ENCODE results near the gene MUTYH. TPM values are rescaled to one million over a fixed set of nuclear protein-coding genes. Genes with fewer than 3 reads are reported as not detected.
"Not testable (repeated sequence)": the region's sequence is repeated elsewhere in the genome, so short reads cannot be mapped to it uniquely, and the experiment has no call there.

Gene MUTYH
- 11.4 and 14.3 TPM in 2 replicates for total RNA-seq (2014; rRNA removed; shearing (Covaris generic))

DNA sequence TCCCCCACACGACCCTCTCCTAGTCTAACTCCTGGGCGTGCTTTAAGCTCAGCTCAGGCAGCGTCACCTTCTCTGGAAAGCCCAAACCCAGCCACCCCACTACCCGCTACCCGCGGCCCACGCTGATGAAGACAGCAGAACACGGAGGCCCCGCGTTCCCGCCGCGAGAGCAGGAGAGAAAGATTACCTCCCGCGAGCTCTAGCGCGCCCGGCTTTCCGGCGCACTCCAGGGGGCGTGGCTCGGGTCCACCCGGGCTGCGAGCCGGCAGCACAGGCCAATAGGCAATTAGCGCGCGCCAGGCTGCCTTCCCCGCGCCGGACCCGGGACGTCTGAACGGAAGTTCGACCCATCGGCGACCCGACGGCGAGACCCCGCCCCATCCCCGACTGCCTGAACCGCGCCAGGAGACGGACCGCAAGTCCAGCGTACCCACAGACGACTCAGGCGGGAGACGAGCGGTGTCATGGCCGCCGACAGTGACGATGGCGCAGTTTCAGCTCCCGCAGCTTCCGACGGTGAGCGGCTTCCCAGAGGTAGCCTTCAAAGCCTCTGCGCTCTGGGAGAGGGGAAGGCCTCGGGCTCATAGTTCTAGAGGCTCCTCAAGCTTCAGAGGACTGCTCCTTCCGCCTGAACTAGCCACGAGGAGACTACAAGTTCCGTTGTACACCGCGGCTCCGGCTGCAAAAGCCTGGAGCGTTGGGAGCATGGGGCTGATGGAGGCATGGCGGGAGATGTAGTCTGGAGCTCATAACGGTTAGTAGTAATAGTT is at the start of gene MUTYH, which contains the start of gene TOE1:
MUTYH (minus strand) TSS at position 652 of the 770 bp plus-strand sequence. CDS start 5,935 bp downstream, outside the sequence.
TOE1 (plus strand) TSS at position 382 of the 770 bp plus-strand sequence; CDS start at position 465, 83 bp downstream.
- peak; percentile 94 for DNase-seq (ENCODE audit: low read depth)

GRCh38 chr1:45386219-45386618 is 46.0 kb upstream of the MUTYH start:
- DNase-seq (ENCODE audit: low read depth) = no peak

- no peak for DNase-seq (ENCODE audit: low read depth)
Observed at GRCh38 chr1:45385302-45385701, 45.1 kb upstream of the MUTYH start.

GRCh38 chr1:45384213-45384612 is 44.0 kb upstream of the MUTYH start:
- DNase-seq (ENCODE audit: low read depth) = not testable (repeated sequence)

GRCh38 chr1:45383191-45383590 is 43.0 kb upstream of the MUTYH start:
- no peak for DNase-seq (ENCODE audit: low read depth)

GRCh38 chr1:45381243-45381642 is 41.0 kb upstream of the MUTYH start:
- no peak for DNase-seq (ENCODE audit: low read depth)

DNA sequence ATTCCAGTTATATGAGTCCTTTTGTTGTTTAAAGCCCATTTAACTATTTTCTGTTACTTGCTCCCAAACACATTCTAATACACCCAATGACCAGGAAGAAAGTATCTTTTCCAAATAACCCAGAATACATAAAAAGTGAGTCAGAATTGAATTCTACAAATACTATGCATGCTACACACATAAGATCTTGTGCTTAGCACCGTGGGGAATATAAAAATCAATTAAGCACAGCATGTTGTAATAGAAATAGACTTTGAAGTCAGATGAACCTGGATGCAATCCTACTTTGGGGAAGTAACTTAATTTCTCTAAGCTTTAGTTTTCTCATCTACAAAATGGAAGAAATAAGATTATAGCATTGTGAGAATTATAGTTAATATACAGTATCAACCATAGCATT is 40.5 kb upstream of the MUTYH start:
- no peak for DNase-seq (ENCODE audit: low read depth)

GRCh38 chr1:45380125-45380524 is 39.9 kb upstream of the MUTYH start:
- no peak for DNase-seq (ENCODE audit: low read depth)

GRCh38 chr1:45379524-45379923 is 39.3 kb upstream of the MUTYH start:
- DNase-seq (ENCODE audit: low read depth) = no peak

DNA sequence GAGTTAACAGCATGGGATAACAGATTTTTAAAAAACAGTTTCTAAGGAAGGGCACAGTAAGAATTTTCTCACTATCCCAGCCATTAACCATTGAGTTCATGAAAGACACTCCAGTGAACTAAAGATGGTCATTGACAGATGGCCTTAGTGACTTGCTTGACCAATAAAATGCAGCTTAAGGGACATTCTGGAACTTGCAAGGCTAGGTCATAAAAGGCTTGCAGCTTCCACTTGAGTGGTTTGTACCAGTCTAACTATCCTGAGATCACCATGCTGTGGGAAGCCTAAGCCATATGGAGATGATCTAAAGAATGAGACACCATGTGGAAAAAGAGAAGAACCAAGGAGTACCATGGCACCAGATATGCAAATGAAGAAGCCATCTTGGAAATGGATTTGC is 37.9 kb upstream of the MUTYH start:
- no peak for DNase-seq (ENCODE audit: low read depth)

DNA sequence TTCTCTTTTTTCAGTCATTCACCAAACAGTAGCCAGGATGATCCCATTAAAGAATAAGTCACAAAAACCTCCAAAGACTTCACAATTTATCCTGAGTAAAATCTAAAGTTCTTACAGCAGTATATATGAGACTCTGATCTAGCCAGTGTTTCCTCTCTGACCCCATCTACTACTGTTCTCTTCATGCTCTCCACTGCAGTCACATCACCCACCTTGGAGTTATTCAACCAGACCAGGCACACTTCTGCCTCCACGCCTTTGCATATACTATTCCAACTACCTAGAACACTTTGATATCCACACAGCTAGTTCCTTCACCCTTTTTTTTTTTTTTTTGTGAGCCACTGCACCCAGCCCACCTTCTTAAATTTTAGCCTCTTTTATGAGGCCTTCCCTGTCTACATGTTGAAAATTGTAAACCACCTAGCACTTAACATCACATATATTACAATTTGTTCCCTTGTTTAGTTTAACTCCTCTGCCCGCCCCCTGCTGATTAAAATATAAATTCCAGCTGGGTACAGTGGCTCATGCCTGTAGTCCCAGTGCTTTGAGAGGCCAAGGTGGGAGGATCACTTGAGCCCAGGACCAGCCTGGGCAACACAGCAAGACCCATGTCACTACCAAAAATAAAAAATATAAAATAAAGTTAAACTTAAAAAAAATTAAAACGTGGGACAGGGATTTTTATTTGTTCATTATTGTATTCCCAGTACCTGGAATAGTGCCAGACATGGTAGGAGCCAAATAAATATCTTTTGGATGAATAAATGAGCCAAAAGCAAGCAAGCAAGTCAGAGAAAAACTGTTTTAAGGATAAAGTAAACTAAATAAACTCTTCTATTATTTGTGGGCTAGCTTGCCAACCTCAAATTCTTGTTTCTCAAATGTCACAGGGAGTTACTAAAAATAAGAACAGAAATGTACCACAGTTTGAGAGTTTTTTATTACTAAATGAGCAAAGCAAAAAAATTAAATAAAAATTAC is 35.2 kb upstream of the MUTYH start:
- DNase-seq (ENCODE audit: low read depth) = peak; percentile 12

- no peak for DNase-seq (ENCODE audit: low read depth)
Observed at GRCh38 chr1:45373573-45373972, 33.3 kb upstream of the MUTYH start.

DNA sequence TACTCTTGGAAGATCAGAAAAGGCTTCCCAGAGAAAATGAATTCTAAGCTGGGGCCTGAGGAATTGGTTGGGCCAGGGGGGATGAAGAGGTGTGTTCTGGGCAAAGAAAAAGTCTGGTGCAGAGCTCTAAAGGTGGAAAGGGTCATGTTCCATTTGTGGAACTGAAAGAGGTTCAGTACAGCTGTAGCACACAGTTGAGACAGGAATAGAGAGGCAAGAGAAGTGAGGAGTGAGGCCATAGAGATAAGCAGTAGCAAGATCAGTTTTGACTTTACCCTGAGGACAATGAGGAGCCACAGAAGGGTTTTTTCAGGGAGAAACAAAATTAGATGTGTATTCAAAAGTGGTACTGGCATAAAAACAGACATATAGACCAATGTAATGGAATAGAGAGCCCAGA is 30.3 kb upstream of the MUTYH start:
- DNase-seq (ENCODE audit: low read depth) = no peak

DNA sequence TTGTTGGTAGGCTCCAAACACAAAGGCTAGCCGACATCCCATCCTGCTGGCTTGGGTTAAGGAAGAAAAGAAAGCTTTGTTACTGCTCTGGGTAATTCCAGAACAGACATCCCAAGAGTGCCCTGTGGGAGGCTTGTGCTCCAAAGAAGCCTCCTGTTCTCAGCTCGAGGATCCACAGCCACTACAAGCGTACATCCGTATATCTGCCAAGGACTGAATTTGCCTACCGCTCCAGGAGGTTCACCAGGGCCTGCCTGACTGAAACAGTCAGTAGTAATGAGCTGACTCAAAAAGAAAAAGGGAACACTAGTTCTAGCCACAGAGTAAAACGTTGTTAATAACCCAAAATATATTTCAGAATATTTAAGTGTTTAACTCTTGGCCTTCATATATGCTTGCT is 24.8 kb upstream of the MUTYH start:
- DNase-seq (ENCODE audit: low read depth) = peak; percentile 13

GRCh38 chr1:45364294-45364693 is 24.1 kb upstream of the MUTYH start:
- no peak for DNase-seq (ENCODE audit: low read depth)

- peak; percentile 73 for DNase-seq (ENCODE audit: low read depth)
Observed at GRCh38 chr1:45360981-45361380, 20.7 kb upstream of the MUTYH start.

GRCh38 chr1:45359882-45360513 is 19.8 kb upstream of the MUTYH start:
- DNase-seq (ENCODE audit: low read depth) = peak; percentile 58

GRCh38 chr1:45356186-45356585 is 15.9 kb upstream of the MUTYH start:
- DNase-seq (ENCODE audit: low read depth) = no peak

- no peak for DNase-seq (ENCODE audit: low read depth)
Observed at GRCh38 chr1:45355683-45356082, 15.4 kb upstream of the MUTYH start.

- no peak for DNase-seq (ENCODE audit: low read depth)
Observed at GRCh38 chr1:45354838-45355237, 14.6 kb upstream of the MUTYH start.

DNA sequence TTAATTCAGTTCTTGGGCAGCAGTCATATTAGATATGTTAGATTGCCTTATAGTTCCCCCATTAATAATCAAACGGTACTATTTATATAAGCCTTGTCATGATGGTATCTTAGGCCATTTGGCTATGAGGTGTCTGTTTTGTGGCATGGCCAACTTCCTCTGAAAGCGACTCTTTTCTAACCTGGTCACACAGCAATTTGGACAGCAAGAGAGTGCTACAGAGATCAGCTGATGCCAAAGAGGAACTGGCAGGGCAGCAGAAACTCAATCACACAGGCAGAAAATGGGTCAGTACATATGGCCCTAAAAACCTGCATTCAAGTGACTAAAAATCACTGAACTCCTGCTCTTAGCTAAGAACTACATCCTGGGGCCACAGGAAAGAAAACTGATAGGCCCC is 13.4 kb upstream of the MUTYH start:
- DNase-seq (ENCODE audit: low read depth) = no peak

GRCh38 chr1:45351508-45351907 is 11.3 kb upstream of the MUTYH start:
- no peak for DNase-seq (ENCODE audit: low read depth)

Measured in RPMI7951 (cell line).